Esophagus muscularis mucosa (tissue), 3 donors: ENCODE results near the gene FAM131A.

Experiments used
- CTCF ChIP-seq, 3 experiments: fragments of 200-600 bp in 2 of 3; fragments of 450-650 bp in 1 of 3; sonication (generic) in 2 of 3; IDR thresholded peaks; one replicate each; pipeline ENCODE4 v1.5.1; 2017 to 2019; ENCODE audit warnings: antibody characterized with exemption in 3 of 3, mild to moderate bottlenecking in 2 of 3, moderate library complexity in 1 of 3
- POLR2A ChIP-seq: fragments of 450-650 bp; IDR thresholded peaks from one replicate; pipeline ENCODE4 v1.6.1; 2017; ENCODE audit warnings: antibody characterized with exemption, moderate library complexity, mild to moderate bottlenecking, low read depth
- POLR2AphosphoS5 ChIP-seq, 2 donors: sonication (generic); formaldehyde crosslinking; IDR thresholded peaks; one replicate each; pipeline ENCODE4 v1.6.1; 2017; ENCODE audit warnings: antibody characterized with exemption in 2 of 2

GRCh38 chr3:184321666-184322065 lies 15.7 kb upstream of the FAM131A start:
- TF ChIP-seq POLR2A: no peak
- no peak for TF ChIP-seq CTCF (IDR thresholded peaks at IDR 0.05)
- no peak for TF ChIP-seq POLR2AphosphoS5 (IDR thresholded peaks at IDR 0.05)
